Ramos (cell line): ENCODE measurements around the gene SMAP1.

Experiments
- in situ Hi-C: fragments of 300-500 bp; cut with MboI; formaldehyde crosslinking; loops from one replicate; pipeline ENCODE4 v1.14.3; 2022; ENCODE audit warnings: low sequenced_read_pairs; ENCODE audit not compliant: unreplicated experiment

SMAP1 gene

DNA sequence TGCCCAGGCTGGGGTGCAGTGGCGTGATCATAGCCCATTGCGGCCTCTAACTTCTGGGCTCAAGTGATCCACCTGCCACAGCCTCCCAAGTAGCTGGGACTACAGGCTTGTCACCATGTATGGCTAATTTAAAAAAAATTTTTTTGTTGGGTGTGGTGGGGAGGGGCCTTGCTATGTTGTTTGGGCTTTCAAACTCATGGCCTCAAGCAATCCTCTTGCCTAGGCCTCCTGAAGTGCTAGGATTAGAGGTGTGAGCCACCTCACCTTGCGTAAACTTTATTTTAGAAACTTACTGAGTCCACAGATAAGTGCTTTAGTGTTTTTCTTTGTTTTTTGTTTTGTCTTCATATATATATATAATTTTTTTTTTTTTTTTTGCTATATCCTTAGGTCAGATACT is 9.1 kb downstream of the SMAP1 start:
- in situ Hi-C loops: no loop called here

GRCh38 chr6:70680396-70680795 is 12.7 kb downstream of the SMAP1 start:
- in situ Hi-C loops: no loop called here

- in situ Hi-C loops: no loop called here
These were observed 17.3 kb downstream of the SMAP1 start for GRCh38 chr6:70684794-70685493.

DNA sequence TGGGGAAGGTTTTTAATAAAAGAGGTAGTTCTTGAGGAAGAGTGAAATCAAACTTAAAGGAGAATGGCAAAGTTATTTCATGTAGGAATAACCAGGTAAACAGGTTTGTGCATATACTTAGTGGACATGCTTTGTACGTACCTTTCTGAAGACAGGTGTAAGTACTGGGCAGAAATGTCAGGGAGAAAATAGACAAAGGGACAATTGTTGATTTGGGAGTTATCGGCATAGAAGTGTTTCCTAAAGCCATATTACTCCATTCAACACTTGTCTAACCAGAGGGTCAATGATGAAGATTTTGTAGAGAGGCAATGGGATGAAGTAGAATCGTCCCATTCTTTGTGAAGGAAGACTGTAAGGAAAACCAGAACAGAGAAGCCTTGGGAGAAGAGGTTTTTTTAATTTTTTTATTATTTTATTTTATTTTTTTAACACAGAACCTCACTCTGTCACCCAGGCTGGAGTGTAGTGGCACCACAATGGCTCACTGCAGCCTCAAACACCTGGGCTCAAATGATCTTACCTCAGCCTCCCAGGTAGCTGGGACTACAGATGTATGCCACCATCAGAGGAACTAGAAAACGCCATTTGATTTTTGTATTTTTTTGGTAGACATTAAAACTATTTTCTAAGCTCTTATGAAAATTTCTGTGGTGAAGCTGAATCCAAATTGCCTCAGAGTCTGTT is 18.0 kb downstream of the SMAP1 start:
- in situ Hi-C loops: no loop called here

GRCh38 chr6:70686548-70687133 is 19.0 kb downstream of the SMAP1 start:
- in situ Hi-C loops: no loop called here

- in situ Hi-C loops: no loop called here
These were observed 26.2 kb downstream of the SMAP1 start for GRCh38 chr6:70693887-70694286.

- in situ Hi-C loops: no loop called here
These were observed 26.7 kb downstream of the SMAP1 start for GRCh38 chr6:70694371-70694770.

- in situ Hi-C loops: loop anchor here (5.0 kb wide), 1 partner anchor 186 kb away; no protein-coding TSS in a partner anchor
These were observed 33.5 kb downstream of the SMAP1 start for GRCh38 chr6:70700922-70701876.

- in situ Hi-C loops: no loop called here
These were observed 38.1 kb downstream of the SMAP1 start for GRCh38 chr6:70705772-70706171.

GRCh38 chr6:70706491-70707123 is 38.9 kb downstream of the SMAP1 start:
- in situ Hi-C loops: no loop called here

DNA sequence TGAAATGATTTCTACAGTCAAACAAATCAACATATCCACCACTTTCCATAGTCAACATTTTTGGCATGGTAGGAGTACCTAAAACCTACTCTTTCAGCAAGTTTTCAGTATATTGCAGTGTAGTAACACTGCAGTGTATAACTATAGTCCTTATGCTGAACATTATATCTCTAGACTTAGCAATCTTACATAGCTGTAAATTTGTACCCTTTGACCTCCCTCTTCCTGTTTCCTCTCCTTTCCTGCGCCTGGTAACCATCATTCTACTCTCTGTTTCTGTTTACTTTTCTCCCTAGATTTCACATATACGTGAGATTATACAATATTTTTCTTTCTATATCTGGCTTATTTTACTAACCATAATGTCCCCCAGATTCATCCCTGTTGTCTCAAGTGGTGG is 40.2 kb downstream of the SMAP1 start:
- in situ Hi-C loops: no loop called here

- in situ Hi-C loops: no loop called here
These were observed 40.8 kb downstream of the SMAP1 start for GRCh38 chr6:70708448-70708847.

DNA sequence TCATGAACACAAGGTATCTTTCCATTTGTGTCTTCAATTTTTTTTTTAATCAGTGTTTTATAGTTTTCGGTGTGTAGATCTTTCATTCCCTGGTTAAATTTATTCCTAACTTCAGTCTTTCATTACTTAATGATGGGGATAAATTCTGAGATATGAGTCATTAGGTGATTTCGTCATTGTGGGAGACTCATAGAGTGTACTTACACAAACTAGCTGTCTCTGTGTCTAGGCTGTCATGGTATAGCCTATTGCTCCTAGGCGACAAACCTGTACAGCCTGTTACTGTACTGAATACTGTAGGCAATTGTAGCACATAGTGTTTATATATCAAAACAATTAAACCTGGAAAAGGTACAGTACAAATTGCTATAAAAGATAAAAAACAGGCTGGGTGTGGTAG is 42.1 kb downstream of the SMAP1 start:
- in situ Hi-C loops: no loop called here

GRCh38 chr6:70714716-70715257 is 47.1 kb downstream of the SMAP1 start:
- in situ Hi-C loops: no loop called here

GRCh38 chr6:70717038-70717801 is 49.5 kb downstream of the SMAP1 start:
- in situ Hi-C loops: no loop called here

DNA sequence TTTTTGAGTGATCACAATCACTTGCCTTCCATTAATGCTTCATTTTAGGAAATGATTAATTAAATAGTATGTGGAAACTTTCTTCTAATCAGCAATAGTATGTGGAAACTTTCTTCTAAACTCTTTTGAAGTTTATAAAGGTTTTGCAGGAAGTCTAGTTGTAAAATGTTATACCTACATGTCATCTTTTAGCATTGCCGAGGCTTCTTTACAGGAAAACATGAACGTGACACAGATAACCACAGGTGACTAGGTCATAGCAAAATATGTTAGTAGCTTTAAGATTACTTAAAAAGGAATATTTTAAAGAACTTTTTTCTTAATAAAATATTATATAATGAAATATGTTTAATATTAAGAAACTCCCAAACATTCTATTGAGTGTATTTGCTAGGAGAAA is 56.8 kb downstream of the SMAP1 start:
- in situ Hi-C loops: no loop called here

DNA sequence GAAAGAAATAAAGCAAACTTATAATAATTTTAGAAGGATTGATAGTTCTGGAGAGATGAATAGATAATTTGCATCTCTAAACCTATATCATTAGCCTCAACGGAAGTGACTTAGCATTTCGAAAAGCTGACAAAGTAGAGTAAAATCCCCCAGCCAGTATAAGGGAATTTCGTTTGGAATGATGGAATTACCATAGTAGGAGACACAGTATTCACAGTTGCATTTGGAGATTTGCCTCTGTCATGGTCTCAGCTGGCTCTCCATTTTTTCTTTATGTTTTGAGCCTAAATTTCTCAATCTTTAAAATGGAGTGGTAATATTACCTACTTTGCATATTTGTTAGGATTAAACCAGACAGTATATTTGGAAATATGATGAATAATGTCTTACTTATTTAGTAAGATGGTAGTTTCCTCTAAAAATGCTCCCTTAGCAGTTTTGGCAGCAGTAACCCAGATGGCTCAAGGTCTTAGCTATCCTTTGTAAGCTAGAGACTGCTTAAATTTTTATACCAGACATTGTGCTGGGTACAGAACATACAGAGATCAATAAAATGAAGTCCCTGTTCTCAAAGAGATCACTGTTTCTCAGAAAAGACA is 58.2 kb downstream of the SMAP1 start:
- in situ Hi-C loops: no loop called here

GRCh38 chr6:70734381-70734780 is 66.7 kb downstream of the SMAP1 start:
- in situ Hi-C loops: no loop called here

DNA sequence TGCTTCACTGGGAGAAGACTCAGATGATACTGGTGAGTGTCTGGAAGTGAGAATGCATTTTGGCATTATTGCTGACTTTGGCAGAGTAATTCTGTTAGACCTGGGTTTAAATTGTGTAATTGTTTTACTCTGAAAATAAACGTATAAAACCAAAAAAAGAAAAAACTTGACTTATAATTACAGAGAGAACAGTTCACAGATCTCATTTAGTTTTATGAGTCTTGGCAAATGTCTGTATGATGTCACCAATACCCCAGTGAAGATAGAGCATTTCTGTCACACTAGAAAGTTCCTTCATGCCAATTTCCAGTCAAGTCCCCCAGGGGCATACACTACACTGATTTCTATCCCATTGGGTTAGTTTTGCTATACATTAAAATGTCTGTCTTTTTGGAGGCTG is 67.3 kb downstream of the SMAP1 start:
- in situ Hi-C loops: no loop called here
